Measurements from ENCODE around the gene ACCS. TPM values are rescaled to one million over a fixed set of nuclear protein-coding genes. Genes with fewer than 3 reads are reported as not detected.

The ACCS gene
- polyA plus RNA-seq, 1 donor from 2014 or later: 2.1 TPM

- H3K36me3 Mint-ChIP-seq: peaks cover 5% of the 10 kb centered on the region
- H3K4me3 Mint-ChIP-seq: peak overlapping the region; percentile 92 to 96 (median 94)
- H3K27ac Mint-ChIP-seq: peak overlapping the region; percentile 66 to 91 (median 90)
- H3K4me1 Mint-ChIP-seq: peaks cover 7 to 21% (median 18%) of the 10 kb centered on the region in 3 donors
- H3K27me3 Mint-ChIP-seq: no peaks in the 10 kb centered on the region
- no peaks in the 10 kb centered on the region for H3K9me3 Mint-ChIP-seq
Measured at GRCh38 chr11:44066732-44067141, 667 bp downstream of the ACCS start.

DNA sequence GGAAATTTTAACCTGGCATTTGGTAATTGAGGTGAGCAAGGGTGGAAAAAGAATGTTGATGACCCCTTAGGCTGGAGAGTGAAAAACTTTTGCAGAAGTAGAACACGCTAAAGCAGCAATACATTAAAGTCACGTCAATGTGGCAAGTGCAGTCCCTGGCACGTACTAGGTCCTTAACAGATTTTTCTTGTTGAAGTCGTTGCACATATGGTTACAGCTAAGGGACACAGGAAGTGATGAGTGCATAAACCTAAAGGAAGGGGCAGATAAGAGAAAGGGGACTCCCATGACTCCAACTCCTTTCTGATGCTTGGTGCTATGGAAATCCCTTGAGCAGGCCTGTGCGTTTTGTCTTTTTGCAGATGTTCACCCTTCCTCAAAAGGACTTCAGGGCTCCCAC is 1.2 kb downstream of the ACCS start:
- H3K36me3 Mint-ChIP-seq: peaks cover 5% of the 10 kb centered on the region
- peak overlapping the region in 1 of 3 donors; percentile 78 for H3K27ac Mint-ChIP-seq
- H3K4me1 Mint-ChIP-seq: peaks cover 7 to 21% (median 18%) of the 10 kb centered on the region in 3 donors
- H3K9me3 Mint-ChIP-seq: no peaks in the 10 kb centered on the region
- no peaks in the 10 kb centered on the region for H3K27me3 Mint-ChIP-seq
- H3K4me3 Mint-ChIP-seq: peak overlapping the region; percentile 43 to 96 (median 94)

- Mint-ChIP-seq H3K27ac (no peak overlapping the region), H3K9me3 (no peaks in the 10 kb centered on the region), H3K27me3 (no peaks in the 10 kb centered on the region), H3K36me3 (peaks cover 5% of the 10 kb centered on the region), H3K4me3 (peak overlapping the region in 1 of 4 donors; percentile 96), H3K4me1 (peaks cover 7 to 21% (median 18%) of the 10 kb centered on the region in 3 donors)
Measured at GRCh38 chr11:44068180-44068579, 2.1 kb downstream of the ACCS start.

DNA sequence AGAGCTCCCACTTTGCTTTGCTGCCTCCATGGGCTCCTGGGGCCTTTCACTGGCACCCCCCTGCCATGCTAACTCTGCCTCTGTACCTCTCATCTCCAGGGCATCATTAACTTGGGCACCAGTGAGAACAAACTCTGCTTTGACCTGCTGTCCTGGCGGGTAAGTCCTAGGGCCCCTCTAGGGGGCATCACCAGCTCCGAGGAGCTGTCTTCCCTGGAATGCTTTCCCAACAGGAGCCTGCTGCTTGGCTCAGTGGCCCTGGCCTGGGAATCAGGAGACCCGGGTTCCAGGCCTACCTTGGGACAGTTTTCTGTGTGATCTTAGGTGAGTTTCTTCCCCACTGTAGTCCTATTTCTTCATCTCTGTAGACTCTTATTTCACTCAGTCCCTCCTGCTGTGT is 5.1 kb downstream of the ACCS start:
- H3K9me3 Mint-ChIP-seq: no peaks in the 10 kb centered on the region
- H3K4me1 Mint-ChIP-seq: peaks cover 4 to 15% (median 9%) of the 10 kb centered on the region in 3 donors
- H3K4me3 Mint-ChIP-seq: no peak overlapping the region
- no peaks in the 10 kb centered on the region for H3K27me3 Mint-ChIP-seq
- H3K27ac Mint-ChIP-seq: no peak overlapping the region
- H3K36me3 Mint-ChIP-seq: peaks cover 6% of the 10 kb centered on the region

- no peak overlapping the region for H3K27ac Mint-ChIP-seq
- peak overlapping the region in 1 of 4 donors; percentile 12 for H3K4me3 Mint-ChIP-seq
- H3K9me3 Mint-ChIP-seq: no peaks in the 10 kb centered on the region
Measured at GRCh38 chr11:44072757-44073658, 6.9 kb downstream of the ACCS start.

GRCh38 chr11:44078794-44079193 is 12.7 kb downstream of the ACCS start:
- Mint-ChIP-seq H3K4me3 (no peak overlapping the region), H3K27ac (no peak overlapping the region), H3K27me3 (no peaks in the 10 kb centered on the region), H3K4me1 (no peaks in the 10 kb centered on the region), H3K9me3 (peaks cover 0 to 1% (median 0%) of the 10 kb centered on the region in 3 donors), H3K36me3 (peaks cover 16% of the 10 kb centered on the region)

More at GRCh38 chr11:44072757-44073658, 6.9 kb downstream of the ACCS start:
- Mint-ChIP-seq H3K4me1 (peaks cover 0 to 7% (median 4%) of the 10 kb centered on the region in 3 donors), H3K27me3 (no peaks in the 10 kb centered on the region), H3K36me3 (peaks cover 13% of the 10 kb centered on the region)

DNA sequence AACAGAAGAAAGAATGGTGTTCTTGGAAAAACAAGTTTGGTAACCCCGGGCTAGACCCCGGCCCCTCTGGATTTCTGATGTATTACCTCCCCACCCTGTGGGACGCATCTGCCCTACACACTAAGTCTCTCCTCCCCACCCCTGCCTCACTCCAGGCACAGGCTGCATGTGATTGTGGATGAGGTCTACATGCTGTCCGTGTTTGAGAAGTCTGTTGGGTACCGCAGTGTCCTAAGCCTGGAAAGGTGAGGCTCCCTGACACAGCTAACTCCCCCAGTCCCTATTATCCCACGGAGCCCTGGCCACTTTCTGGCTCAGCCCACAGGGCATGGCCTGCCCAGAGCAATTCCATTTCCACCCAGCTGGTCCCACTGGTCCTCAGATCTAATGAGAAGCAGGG is 13.3 kb downstream of the ACCS start:
- Mint-ChIP-seq H3K27ac (no peak overlapping the region), H3K9me3 (peaks cover 0 to 1% (median 0%) of the 10 kb centered on the region in 3 donors), H3K4me1 (no peaks in the 10 kb centered on the region), H3K36me3 (peaks cover 18% of the 10 kb centered on the region), H3K27me3 (no peaks in the 10 kb centered on the region), H3K4me3 (no peak overlapping the region)

GRCh38 chr11:44080951-44081350 is 14.9 kb downstream of the ACCS start:
- Mint-ChIP-seq H3K4me3 (no peak overlapping the region), H3K4me1 (no peaks in the 10 kb centered on the region), H3K36me3 (peaks cover 17% of the 10 kb centered on the region), H3K27me3 (no peaks in the 10 kb centered on the region), H3K27ac (no peak overlapping the region), H3K9me3 (peaks cover 1 to 5% (median 2%) of the 10 kb centered on the region in 3 donors)

GRCh38 chr11:44082645-44083044 is 16.6 kb downstream of the ACCS start:
- Mint-ChIP-seq H3K9me3 (peaks cover 1 to 5% (median 4%) of the 10 kb centered on the region in 3 donors), H3K4me1 (no peaks in the 10 kb centered on the region), H3K36me3 (peaks cover 13% of the 10 kb centered on the region), H3K4me3 (no peak overlapping the region), H3K27me3 (no peaks in the 10 kb centered on the region), H3K27ac (no peak overlapping the region)

- Mint-ChIP-seq H3K9me3 (peaks cover 1 to 5% (median 4%) of the 10 kb centered on the region in 3 donors), H3K4me1 (no peaks in the 10 kb centered on the region), H3K27ac (no peak overlapping the region), H3K36me3 (peaks cover 12% of the 10 kb centered on the region), H3K4me3 (no peak overlapping the region), H3K27me3 (no peaks in the 10 kb centered on the region)
Measured at GRCh38 chr11:44083433-44083832, 17.4 kb downstream of the ACCS start.

DNA sequence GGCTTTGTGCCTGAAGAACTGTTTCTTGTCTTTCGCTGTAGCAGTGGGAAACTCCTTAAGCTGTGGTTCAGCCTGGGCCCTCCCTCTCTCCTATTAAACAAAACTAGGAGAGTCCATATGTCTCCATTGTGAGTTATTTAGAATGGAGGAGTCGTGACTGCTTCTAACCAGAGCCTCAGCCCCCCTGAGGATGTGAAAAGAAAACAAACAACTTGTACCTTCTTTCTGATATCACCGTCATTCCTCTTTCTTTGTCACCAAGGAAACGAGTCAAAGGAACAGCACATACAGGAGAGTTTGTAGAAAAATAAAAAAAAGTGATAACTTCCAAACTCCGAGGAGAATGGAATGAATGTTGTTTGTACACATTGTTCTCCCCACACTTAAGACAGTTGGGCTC is 17.8 kb downstream of the ACCS start:
- Mint-ChIP-seq H3K4me3 (no peak overlapping the region), H3K4me1 (no peaks in the 10 kb centered on the region), H3K36me3 (peaks cover 10% of the 10 kb centered on the region), H3K27ac (no peak overlapping the region), H3K27me3 (no peaks in the 10 kb centered on the region), H3K9me3 (peaks cover 1 to 5% (median 4%) of the 10 kb centered on the region in 3 donors)

DNA sequence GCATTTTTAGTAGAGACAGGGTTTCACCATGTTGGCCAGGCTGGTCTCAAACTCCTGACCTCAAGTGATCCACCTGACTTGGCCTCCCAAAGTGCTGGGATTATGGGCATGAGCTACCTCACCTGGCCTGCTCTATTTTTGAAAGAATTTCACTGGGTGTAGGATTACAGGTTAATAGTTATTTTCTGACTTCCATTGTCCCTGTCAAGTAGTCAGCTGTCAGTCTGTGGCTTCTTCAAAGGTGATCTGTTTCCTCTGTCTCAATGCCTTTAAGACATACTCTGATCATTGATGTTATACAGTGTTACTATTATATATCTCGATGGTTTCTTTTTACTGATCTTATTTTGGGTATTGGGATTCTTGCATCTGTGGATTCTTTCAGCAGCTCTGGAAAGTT is 19.3 kb downstream of the ACCS start:
- Mint-ChIP-seq H3K4me3 (no peak overlapping the region), H3K27ac (no peak overlapping the region), H3K36me3 (peaks cover 9% of the 10 kb centered on the region), H3K9me3 (peaks cover 1 to 5% (median 4%) of the 10 kb centered on the region in 3 donors), H3K27me3 (no peaks in the 10 kb centered on the region), H3K4me1 (no peaks in the 10 kb centered on the region)

DNA sequence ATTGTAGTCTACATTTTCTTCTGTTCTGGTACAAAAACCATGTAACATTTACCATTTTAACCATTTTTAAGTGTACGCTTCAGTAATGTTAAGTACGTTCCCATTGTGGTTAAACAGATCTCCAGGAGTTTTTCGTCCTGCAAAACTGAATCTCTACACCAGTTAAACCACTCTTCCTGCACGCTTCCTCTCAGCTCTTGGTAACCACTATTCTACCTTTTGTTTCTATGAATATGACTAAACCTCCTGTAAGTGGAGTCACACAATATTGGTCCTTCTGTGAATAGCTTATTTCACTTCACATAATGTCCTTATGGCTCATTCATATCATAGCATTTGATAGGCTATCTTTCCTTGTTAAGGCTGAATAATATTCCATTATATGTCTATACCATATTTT is 22.3 kb downstream of the ACCS start:
- Mint-ChIP-seq H3K36me3 (peaks cover 7% of the 10 kb centered on the region), H3K4me3 (no peak overlapping the region), H3K27me3 (no peaks in the 10 kb centered on the region), H3K4me1 (no peaks in the 10 kb centered on the region), H3K9me3 (peaks cover 0 to 5% (median 4%) of the 10 kb centered on the region in 3 donors), H3K27ac (no peak overlapping the region)

GRCh38 chr11:44088871-44089270 is 22.8 kb downstream of the ACCS start:
- H3K36me3 Mint-ChIP-seq: peaks cover 5% of the 10 kb centered on the region
- peaks cover 0 to 5% (median 4%) of the 10 kb centered on the region in 3 donors for H3K9me3 Mint-ChIP-seq
- no peaks in the 10 kb centered on the region for H3K27me3 Mint-ChIP-seq
- H3K4me1 Mint-ChIP-seq: no peaks in the 10 kb centered on the region
- H3K27ac Mint-ChIP-seq: no peak overlapping the region
- no peak overlapping the region for H3K4me3 Mint-ChIP-seq

- H3K27me3 Mint-ChIP-seq: no peaks in the 10 kb centered on the region
- H3K27ac Mint-ChIP-seq: no peak overlapping the region
- H3K4me3 Mint-ChIP-seq: no peak overlapping the region
- peaks cover 9 to 12% (median 10%) of the 10 kb centered on the region in 3 donors for H3K4me1 Mint-ChIP-seq
- peaks cover 4% of the 10 kb centered on the region for H3K36me3 Mint-ChIP-seq
- peaks cover 0 to 4% (median 2%) of the 10 kb centered on the region in 3 donors for H3K9me3 Mint-ChIP-seq
Measured at GRCh38 chr11:44090539-44090938, 24.5 kb downstream of the ACCS start.

Data from IgD-negative memory B cell (primary cell).